KMS-11 (cell line): ENCODE results near the gene CHST8.

ENCODE experiments used
- H2AFZ ChIP-seq: fragments of 200-600 bp; sonication (generic); 2 replicates; pipeline ENCODE4 v1.6.1; 2016; ENCODE audit warnings: antibody characterized with exemption, mixed run types, low read depth
- H3K27ac ChIP-seq: fragments of 200-600 bp; sonication (generic); 2 replicates; pipeline ENCODE4 v1.6.1; 2016; ENCODE audit warnings: mild to moderate bottlenecking, mixed run types
- H3K27me3 ChIP-seq: fragments of 200-600 bp; sonication (generic); 2 replicates; pipeline ENCODE4 v1.6.1; 2017; ENCODE audit warnings: mild to moderate bottlenecking, low read depth, mixed run types, moderate library complexity; ENCODE audit not compliant: insufficient read depth
- H3K36me3 ChIP-seq: fragments of 200-600 bp; sonication (generic); 2 replicates; pipeline ENCODE4 v1.6.1; 2017; ENCODE audit warnings: mild to moderate bottlenecking, mixed run types; ENCODE audit not compliant: insufficient read depth
- H3K4me1 ChIP-seq: fragments of 200-600 bp; sonication (generic); 2 replicates; pipeline ENCODE4 v1.6.1; 2016; ENCODE audit warnings: mild to moderate bottlenecking, low read depth, mixed run types; ENCODE audit not compliant: poor library complexity, severe bottlenecking
- H3K4me2 ChIP-seq: fragments of 200-600 bp; sonication (generic); 2 replicates; pipeline ENCODE4 v1.7.0; 2016; ENCODE audit warnings: mild to moderate bottlenecking, mixed run types
- H3K4me3 ChIP-seq: fragments of 200-600 bp; sonication (generic); IDR thresholded peaks from 2 replicates; pipeline ENCODE4 v1.6.1; 2017; ENCODE audit warnings: low read depth, low read length, mixed read lengths; ENCODE audit not compliant: insufficient read depth
- H3K79me2 ChIP-seq: fragments of 200-600 bp; sonication (generic); 2 replicates; pipeline ENCODE4 v1.6.1; 2016; ENCODE audit warnings: low read depth, mixed run types; ENCODE audit not compliant: insufficient read depth
- H3K9ac ChIP-seq: fragments of 200-600 bp; sonication (generic); 2 replicates; pipeline ENCODE4 v1.6.1; 2016; ENCODE audit warnings: mild to moderate bottlenecking, mixed run types
- H4K20me1 ChIP-seq: fragments of 200-600 bp; sonication (generic); 2 replicates; pipeline ENCODE4 v1.6.1; 2016; ENCODE audit warnings: mild to moderate bottlenecking, mixed run types; ENCODE audit not compliant: insufficient read depth
- TF ChIP-seq, protein P1 (sequence below): fragments of 200-600 bp; sonication (generic); conservative IDR thresholded peaks from 2 replicates; pipeline ENCODE4 v1.6.1; 2017; ENCODE audit warnings: low read depth, mild to moderate bottlenecking, antibody characterized with exemption, low read length, moderate library complexity, mixed read lengths

Gene CHST8

DNA sequence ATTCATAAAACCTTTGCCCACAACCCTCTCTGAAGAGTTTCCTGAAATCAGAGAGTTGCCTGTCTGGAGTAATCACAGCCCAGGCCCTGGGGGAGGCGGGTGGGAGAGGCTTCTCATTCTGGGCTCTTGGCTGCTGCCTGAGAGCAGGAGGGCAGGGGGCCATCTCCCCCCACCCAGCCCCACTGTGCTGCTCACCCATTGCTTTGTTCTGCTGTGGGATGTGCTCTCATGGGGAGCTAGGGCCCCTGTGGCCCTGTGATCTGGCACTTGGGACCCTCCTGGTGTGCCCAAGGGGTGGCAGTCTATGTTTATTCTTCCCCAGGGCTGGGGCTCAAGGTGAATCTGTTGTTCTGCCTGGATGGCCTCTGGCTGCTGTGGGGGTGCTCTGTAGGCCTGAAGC, 181.0 kb downstream of the CHST8 start:
- Histone ChIP-seq H3K9ac (no peak overlapping the region), H3K27me3 (no peaks in the 10 kb centered on the region), H3K79me2 (no peaks in the 10 kb centered on the region), H3K36me3 (0 out of 2 replicates have a peak, but pooled peaks cover 6% of the 10 kb centered on the region), H3K27ac (no peak overlapping the region), H3K4me1 (no peaks in the 10 kb centered on the region), H3K4me2 (no peak overlapping the region), H4K20me1 (no peaks in the 10 kb centered on the region), H3K4me3 (no peak overlapping the region), H2AFZ (no peak overlapping the region)
- TF ChIP-seq, protein P1, sequence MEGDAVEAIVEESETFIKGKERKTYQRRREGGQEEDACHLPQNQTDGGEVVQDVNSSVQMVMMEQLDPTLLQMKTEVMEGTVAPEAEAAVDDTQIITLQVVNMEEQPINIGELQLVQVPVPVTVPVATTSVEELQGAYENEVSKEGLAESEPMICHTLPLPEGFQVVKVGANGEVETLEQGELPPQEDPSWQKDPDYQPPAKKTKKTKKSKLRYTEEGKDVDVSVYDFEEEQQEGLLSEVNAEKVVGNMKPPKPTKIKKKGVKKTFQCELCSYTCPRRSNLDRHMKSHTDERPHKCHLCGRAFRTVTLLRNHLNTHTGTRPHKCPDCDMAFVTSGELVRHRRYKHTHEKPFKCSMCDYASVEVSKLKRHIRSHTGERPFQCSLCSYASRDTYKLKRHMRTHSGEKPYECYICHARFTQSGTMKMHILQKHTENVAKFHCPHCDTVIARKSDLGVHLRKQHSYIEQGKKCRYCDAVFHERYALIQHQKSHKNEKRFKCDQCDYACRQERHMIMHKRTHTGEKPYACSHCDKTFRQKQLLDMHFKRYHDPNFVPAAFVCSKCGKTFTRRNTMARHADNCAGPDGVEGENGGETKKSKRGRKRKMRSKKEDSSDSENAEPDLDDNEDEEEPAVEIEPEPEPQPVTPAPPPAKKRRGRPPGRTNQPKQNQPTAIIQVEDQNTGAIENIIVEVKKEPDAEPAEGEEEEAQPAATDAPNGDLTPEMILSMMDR: no peak

DNA sequence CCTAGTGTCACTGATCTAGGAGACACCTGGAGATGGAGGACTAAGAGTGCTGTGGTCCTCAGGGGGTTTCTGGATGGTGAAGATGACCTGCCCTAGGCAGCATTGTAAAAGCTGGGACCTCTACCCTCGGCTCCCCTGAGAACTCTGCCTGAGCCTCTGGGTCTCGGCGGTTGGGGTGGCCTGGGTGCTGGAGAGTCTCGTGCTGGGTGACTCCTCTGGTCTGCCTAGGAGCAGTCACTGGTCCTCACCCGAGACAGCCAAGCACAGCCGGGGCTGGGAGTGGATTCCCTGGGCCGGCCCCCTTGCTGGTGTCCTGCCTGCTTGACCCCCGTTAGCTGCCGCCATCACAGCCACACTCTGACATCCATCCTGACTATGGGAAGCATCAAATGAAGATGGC, 181.6 kb downstream of the CHST8 start:
- H4K20me1 ChIP-seq: no peaks in the 10 kb centered on the region
- H3K27ac ChIP-seq: no peak overlapping the region
- no peaks in the 10 kb centered on the region for H3K79me2 ChIP-seq
- TF ChIP-seq, protein P1: no peak
- no peaks in the 10 kb centered on the region for H3K4me1 ChIP-seq
- H3K27me3 ChIP-seq: no peaks in the 10 kb centered on the region
- H3K4me2 ChIP-seq: no peak overlapping the region
- H3K9ac ChIP-seq: no peak overlapping the region
- H3K36me3 ChIP-seq: 0 out of 2 replicates have a peak, but pooled peaks cover 6% of the 10 kb centered on the region
- no peak overlapping the region for H2AFZ ChIP-seq
- H3K4me3 ChIP-seq: no peak overlapping the region

DNA sequence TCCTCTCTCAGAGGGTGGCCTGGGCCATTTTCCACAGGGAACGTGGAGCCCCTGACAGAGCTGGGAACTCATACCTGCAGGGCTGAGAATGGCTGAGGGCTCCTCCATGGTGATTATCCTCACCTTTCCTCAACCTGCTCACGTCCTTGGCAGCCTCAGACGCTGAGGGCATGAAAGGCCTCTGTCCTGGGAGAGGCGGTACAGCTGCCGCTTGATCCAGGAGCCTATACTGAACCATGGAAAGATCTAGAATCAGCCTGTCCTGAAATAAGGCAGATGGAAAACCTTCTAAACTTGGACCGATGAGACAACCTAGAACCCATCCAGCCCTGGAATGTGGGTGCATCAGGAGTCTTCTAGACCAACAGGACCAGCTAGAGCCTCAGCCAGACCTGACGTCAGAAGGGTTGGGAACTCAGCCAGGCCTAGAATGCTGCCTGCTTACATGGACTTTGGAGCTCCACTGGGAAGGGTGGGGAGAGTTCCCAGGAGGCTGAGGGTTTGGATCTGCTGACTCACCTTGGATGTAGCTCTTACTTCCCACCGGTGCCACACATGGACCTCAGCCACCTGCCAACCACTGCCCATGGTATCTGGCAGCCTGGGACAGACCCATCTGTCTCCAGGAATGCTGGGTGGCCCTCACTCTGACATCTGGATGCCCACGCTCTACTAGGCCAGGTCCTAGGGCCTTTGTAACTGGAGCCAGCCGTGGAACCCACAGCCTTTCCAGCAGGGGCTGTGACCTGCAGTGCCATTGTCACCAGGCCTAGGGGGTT, 182.5 kb downstream of the CHST8 start:
- Histone ChIP-seq H3K9ac (no peak overlapping the region), H3K27ac (no peak overlapping the region), H3K4me2 (no peak overlapping the region), H3K4me3 (no peak overlapping the region), H3K36me3 (0 out of 2 replicates have a peak, but pooled peaks cover 6% of the 10 kb centered on the region), H3K79me2 (no peaks in the 10 kb centered on the region), H4K20me1 (no peaks in the 10 kb centered on the region), H3K27me3 (no peaks in the 10 kb centered on the region), H2AFZ (no peak overlapping the region), H3K4me1 (no peaks in the 10 kb centered on the region)
- TF ChIP-seq, protein P1: no peak

DNA sequence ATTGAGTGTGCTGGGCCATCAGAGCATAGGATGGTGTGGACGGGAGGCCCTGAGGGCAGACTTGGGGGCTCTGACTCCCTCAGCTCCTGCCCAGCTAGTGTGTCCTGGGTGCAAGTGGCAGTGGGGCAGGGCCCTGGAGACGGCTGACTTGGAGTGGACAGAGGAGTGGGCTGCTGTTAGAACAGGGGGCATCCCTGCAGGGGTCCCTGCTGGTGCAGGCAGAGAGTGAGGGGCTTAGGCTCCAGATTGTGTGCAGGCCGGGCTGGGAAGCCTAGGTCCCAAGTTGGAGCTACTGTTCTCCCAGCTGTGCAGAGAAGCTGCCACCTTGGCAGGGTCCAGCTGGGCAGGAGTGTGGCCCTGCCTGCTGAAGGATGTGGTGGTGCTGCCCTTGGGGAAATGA, 183.6 kb downstream of the CHST8 start:
- Histone ChIP-seq H4K20me1 (no peaks in the 10 kb centered on the region), H3K4me1 (no peaks in the 10 kb centered on the region), H2AFZ (no peak overlapping the region), H3K4me2 (no peak overlapping the region), H3K27me3 (no peaks in the 10 kb centered on the region), H3K4me3 (no peak overlapping the region), H3K27ac (no peak overlapping the region), H3K9ac (no peak overlapping the region), H3K36me3 (0 out of 2 replicates have a peak, but pooled peaks cover 6% of the 10 kb centered on the region), H3K79me2 (no peaks in the 10 kb centered on the region)
- TF ChIP-seq, protein P1: no peak
